ENCODE results near the gene HOXD9.

The HOXD9 gene

GRCh38 chr2:176104316-176105077 is 18.0 kb upstream of the HOXD9 start:
- TF ChIP-seq SIN3A (IDR thresholded peaks at IDR 0.05; ENCODE audit: borderline replicate concordance, insufficient read depth, low read length): no peak
- TF ChIP-seq TAF1 (IDR thresholded peaks at IDR 0.05; ENCODE audit: borderline replicate concordance, insufficient read depth, low read length): no peak
- TF ChIP-seq POLR2AphosphoS5 (IDR thresholded peaks at IDR 0.05; ENCODE audit: low read depth, low read length): no peak
- TF ChIP-seq FOXP2 (optimal IDR thresholded peaks at IDR 0.05; ENCODE audit: borderline replicate concordance, extremely low read depth, extremely low read length, insufficient read depth): no peak
- no peak for TF ChIP-seq REST (IDR thresholded peaks at IDR 0.05; ENCODE audit: insufficient read depth in 1 of 2, low read depth in 2 of 2, low read length in 2 of 2)

DNA sequence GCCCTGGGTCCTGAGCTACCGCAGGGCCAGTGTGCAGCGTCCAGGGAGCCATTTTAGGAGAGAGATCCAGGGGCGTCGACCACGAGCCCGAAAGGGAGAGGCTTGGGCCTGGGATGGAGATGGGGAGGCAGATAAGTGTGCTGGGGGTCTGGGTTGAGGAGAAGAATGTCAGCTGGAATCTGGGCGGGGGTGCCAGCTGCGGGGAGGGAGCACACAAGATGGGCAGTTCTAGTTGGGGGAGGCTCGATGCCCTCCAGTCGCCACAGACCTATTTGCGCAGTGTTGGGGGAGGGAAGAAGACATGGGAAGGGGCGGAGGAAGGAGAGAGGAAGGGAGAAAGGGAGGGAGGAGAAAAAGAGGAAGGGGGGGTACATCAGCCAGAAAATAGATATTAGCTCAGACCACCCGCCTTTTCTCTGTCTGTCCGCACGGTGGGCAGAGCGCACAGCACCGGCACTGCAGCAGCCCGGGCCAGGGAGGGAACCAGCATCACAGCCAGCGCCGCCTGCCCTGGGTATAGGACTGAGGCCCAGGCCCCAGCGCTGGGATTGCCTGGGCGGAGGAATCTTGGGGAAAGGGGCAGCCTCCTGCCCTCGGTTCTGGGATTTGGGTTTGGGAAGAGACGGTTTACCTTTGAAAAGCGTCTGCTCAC is 17.3 kb upstream of the HOXD9 start:
- TF ChIP-seq TAF1 (IDR thresholded peaks at IDR 0.05; ENCODE audit: borderline replicate concordance, insufficient read depth, low read length) (no peak), POLR2AphosphoS5 (IDR thresholded peaks at IDR 0.05; ENCODE audit: low read depth, low read length) (no peak), FOXP2 (optimal IDR thresholded peaks at IDR 0.05; ENCODE audit: borderline replicate concordance, extremely low read depth, extremely low read length, insufficient read depth) (no peak), SIN3A (IDR thresholded peaks at IDR 0.05; ENCODE audit: borderline replicate concordance, insufficient read depth, low read length) (no peak), REST (IDR thresholded peaks at IDR 0.05; ENCODE audit: insufficient read depth in 1 of 2, low read depth in 2 of 2, low read length in 2 of 2) (no peak)

- TF ChIP-seq FOXP2 (optimal IDR thresholded peaks at IDR 0.05; ENCODE audit: borderline replicate concordance, extremely low read depth, extremely low read length, insufficient read depth) (no peak), SIN3A (IDR thresholded peaks at IDR 0.05; ENCODE audit: borderline replicate concordance, insufficient read depth, low read length) (no peak), TAF1 (IDR thresholded peaks at IDR 0.05; ENCODE audit: borderline replicate concordance, insufficient read depth, low read length) (no peak), REST (IDR thresholded peaks at IDR 0.05; ENCODE audit: insufficient read depth in 1 of 2, low read depth in 2 of 2, low read length in 2 of 2) (no peak), POLR2AphosphoS5 (IDR thresholded peaks at IDR 0.05; ENCODE audit: low read depth, low read length) (no peak)
Measured at GRCh38 chr2:176105730-176106580, 16.6 kb upstream of the HOXD9 start.

- TF ChIP-seq REST (IDR thresholded peaks at IDR 0.05; ENCODE audit: insufficient read depth in 1 of 2, low read depth in 2 of 2, low read length in 2 of 2) (no peak), FOXP2 (optimal IDR thresholded peaks at IDR 0.05; ENCODE audit: borderline replicate concordance, extremely low read depth, extremely low read length, insufficient read depth) (no peak), TAF1 (IDR thresholded peaks at IDR 0.05; ENCODE audit: borderline replicate concordance, insufficient read depth, low read length) (no peak), SIN3A (IDR thresholded peaks at IDR 0.05; ENCODE audit: borderline replicate concordance, insufficient read depth, low read length) (no peak), POLR2AphosphoS5 (IDR thresholded peaks at IDR 0.05; ENCODE audit: low read depth, low read length) (no peak)
Measured at GRCh38 chr2:176106581-176107539, 15.7 kb upstream of the HOXD9 start, which contains the start of gene HOXD11. Gene HOXD11 (plus strand): TSS chr2:176107280. CDS start chr2:176107356, 76 bp downstream.

All from PFSK-1 (cell line).